ENCODE results near the gene IGFBP5. TPM values are rescaled to one million over a fixed set of nuclear protein-coding genes. Genes with fewer than 3 reads are reported as not detected.

The IGFBP5 gene
- total and polyA plus RNA-seq, 2 donors (not counting 1 experiment from before 2014, with no cell fraction given): not detected

DNA sequence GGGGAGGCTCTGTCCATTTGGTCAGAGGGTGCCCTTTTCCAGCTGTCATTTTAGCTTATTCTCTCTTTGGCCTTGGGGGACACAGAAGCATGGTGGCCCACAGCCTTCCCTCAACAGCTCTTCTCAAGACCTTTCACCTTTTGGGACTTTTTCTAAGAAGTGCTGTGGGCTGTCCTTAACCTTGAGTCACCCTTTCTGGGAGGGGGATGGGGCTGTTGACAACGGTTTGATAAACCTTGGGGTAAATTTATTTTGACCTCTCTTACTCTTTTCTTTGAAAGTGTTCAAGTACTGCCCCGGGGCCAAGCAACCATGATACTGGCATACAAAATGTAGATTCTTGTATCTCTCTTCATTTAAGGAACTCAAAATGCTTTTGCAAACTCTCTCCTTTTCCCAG lies 13.7 kb downstream of the IGFBP5 start:
- H2AFZ ChIP-seq (ENCODE audit: insufficient read depth, low read depth, low read length, poor library complexity, severe bottlenecking): no peak overlapping the region

More for the DNA sequence above, 13.7 kb downstream of the IGFBP5 start:
- Mint-ChIP-seq H3K4me1 (no peaks in the 10 kb centered on the region), H3K4me3 (no peak overlapping the region), H3K9me3 (ENCODE audit: insufficient read depth) (no peaks in the 10 kb centered on the region), H3K27ac (no peak overlapping the region), H3K27me3 (peaks cover 58% of the 10 kb centered on the region)
- Histone ChIP-seq H3K4me1 (ENCODE audit: control insufficient read depth in 2 of 2, insufficient read depth in 2 of 2, low read length in 2 of 2) (no peaks in the 10 kb centered on the region), H3K9me3 (ENCODE audit: control extremely low read depth in 1 of 3, control insufficient read depth in 2 of 3, insufficient read depth in 1 of 3, low read length in 2 of 3) (no peaks in the 10 kb centered on the region), H4K20me1 (ENCODE audit: control insufficient read depth, insufficient read depth, low read length, poor library complexity, severe bottlenecking) (no peaks in the 10 kb centered on the region), H3K4me3 (ENCODE audit: control extremely low read depth in 1 of 5, extremely low read depth in 1 of 5, insufficient read depth in 1 of 5, low read depth in 2 of 5, low read length in 4 of 5) (no peak overlapping the region), H3K36me3 (replicated peaks in 1 of 2; ENCODE audit: control extremely low read depth in 1 of 2, control insufficient read depth in 1 of 2, extremely low read depth in 1 of 2, insufficient read depth in 2 of 2, low read length in 1 of 2) (no peaks in the 10 kb centered on the region), H3K79me2 (ENCODE audit: control insufficient read depth, insufficient read depth, low read length) (no peaks in the 10 kb centered on the region), H3K27ac (ENCODE audit: low read length in 2 of 2) (no peak overlapping the region), H3K27me3 (replicated peaks in 1 of 4; ENCODE audit: control extremely low read depth in 1 of 4, control insufficient read depth in 3 of 4, insufficient read depth in 4 of 4, low read length in 3 of 4) (peaks cover 0 to 10% (median 2%) of the 10 kb centered on the region in 4 experiments), H3K4me2 (replicated peaks; ENCODE audit: low read depth, low read length, poor library complexity, severe bottlenecking) (no peak overlapping the region), H3K9ac (ENCODE audit: low read length) (no peak overlapping the region)
- TF ChIP-seq EZH2 (IDR thresholded peaks at IDR 0.05; ENCODE audit: borderline replicate concordance, insufficient read depth, low read depth, low read length, poor library complexity, severe bottlenecking) (no peak), CTCF (IDR thresholded peaks at IDR 0.05) (no peak)
- ATAC-seq (ENCODE audit: low read depth) (no peak), DNase-seq (no peak)
- WGBS (ENCODE audit: insufficient coverage): 47% methylated on average over 2 of the region's 2 CpGs
- CTCF ChIA-PET: interaction anchor here (0.6 to 2.0 kb wide), 5 partner anchors 829 to 1034 kb away, joined by 3 to 12 read pairs (median 5); no protein-coding TSS in a partner anchor
- intact Hi-C loops (cut with micrococcal nuclease): no loop called here
- POLR2A ChIA-PET: no interaction called here

Data from B cell (primary cell).